GM18517 (cell line): ENCODE results near the gene EVX1.

Experiments
- ATAC-seq: cut with Tn5 transposase; IDR thresholded peaks from one replicate; pipeline ENCODE4 v1.9.1; 2021; ENCODE audit warnings: mild to moderate bottlenecking, moderate library complexity; ENCODE audit not compliant: unreplicated experiment

Gene EVX1

GRCh38 chr7:27204851-27205322, 37.7 kb upstream of the EVX1 start:
- no peak for ATAC-seq

GRCh38 chr7:27205325-27206280, 37.0 kb upstream of the EVX1 start:
- ATAC-seq, result no peak

- no peak for ATAC-seq
Observed at GRCh38 chr7:27207348-27207985, 35.1 kb upstream of the EVX1 start.

GRCh38 chr7:27208998-27209397, 33.6 kb upstream of the EVX1 start:
- ATAC-seq, result no peak

GRCh38 chr7:27209933-27210440, 32.6 kb upstream of the EVX1 start:
- ATAC-seq, result no peak

- ATAC-seq, result no peak
Observed at GRCh38 chr7:27210441-27211083, 32.0 kb upstream of the EVX1 start.

GRCh38 chr7:27211084-27211446, 31.5 kb upstream of the EVX1 start:
- ATAC-seq, result no peak

- no peak for ATAC-seq
Observed at GRCh38 chr7:27211764-27212204, 30.8 kb upstream of the EVX1 start.

- no peak for ATAC-seq
Observed at GRCh38 chr7:27212497-27213432, 29.8 kb upstream of the EVX1 start.

GRCh38 chr7:27213433-27214238, 29.0 kb upstream of the EVX1 start:
- ATAC-seq, result no peak

GRCh38 chr7:27214239-27214950, 28.2 kb upstream of the EVX1 start:
- ATAC-seq, result no peak

GRCh38 chr7:27215356-27215755, 27.2 kb upstream of the EVX1 start:
- ATAC-seq, result no peak

GRCh38 chr7:27217951-27218350, 24.7 kb upstream of the EVX1 start:
- no peak for ATAC-seq

- ATAC-seq, result no peak
Observed at GRCh38 chr7:27219821-27220220, 22.8 kb upstream of the EVX1 start.

GRCh38 chr7:27220440-27220955, 22.1 kb upstream of the EVX1 start:
- no peak for ATAC-seq

- ATAC-seq, result no peak
Observed at GRCh38 chr7:27221201-27221797, 21.3 kb upstream of the EVX1 start.

- no peak for ATAC-seq
Observed at GRCh38 chr7:27223941-27224575, 18.5 kb upstream of the EVX1 start.
